ENCODE results near the gene MYLK4.

GRCh38 chr6:2695454-2696095, 55.1 kb downstream of the MYLK4 start:
- TF ChIP-seq GATA1 (IDR thresholded peaks at IDR 0.05; ENCODE audit: low read depth, low read length) (no peak), POLR2A (IDR thresholded peaks at IDR 0.05; ENCODE audit: low read length) (no peak)
